Fibroblast of the conjunctiva (primary cell): Measurements from ENCODE around the gene ETV5.
"Not testable (repeated sequence)": the region's sequence is repeated elsewhere in the genome, so short reads cannot be mapped to it uniquely, and the experiment has no call there.

Experiments
- DNase-seq: peaks from one replicate; pipeline ENCODE4 v3.0.0-alpha.2; 2010; ENCODE audit warnings: low read depth

ETV5 gene

DNA sequence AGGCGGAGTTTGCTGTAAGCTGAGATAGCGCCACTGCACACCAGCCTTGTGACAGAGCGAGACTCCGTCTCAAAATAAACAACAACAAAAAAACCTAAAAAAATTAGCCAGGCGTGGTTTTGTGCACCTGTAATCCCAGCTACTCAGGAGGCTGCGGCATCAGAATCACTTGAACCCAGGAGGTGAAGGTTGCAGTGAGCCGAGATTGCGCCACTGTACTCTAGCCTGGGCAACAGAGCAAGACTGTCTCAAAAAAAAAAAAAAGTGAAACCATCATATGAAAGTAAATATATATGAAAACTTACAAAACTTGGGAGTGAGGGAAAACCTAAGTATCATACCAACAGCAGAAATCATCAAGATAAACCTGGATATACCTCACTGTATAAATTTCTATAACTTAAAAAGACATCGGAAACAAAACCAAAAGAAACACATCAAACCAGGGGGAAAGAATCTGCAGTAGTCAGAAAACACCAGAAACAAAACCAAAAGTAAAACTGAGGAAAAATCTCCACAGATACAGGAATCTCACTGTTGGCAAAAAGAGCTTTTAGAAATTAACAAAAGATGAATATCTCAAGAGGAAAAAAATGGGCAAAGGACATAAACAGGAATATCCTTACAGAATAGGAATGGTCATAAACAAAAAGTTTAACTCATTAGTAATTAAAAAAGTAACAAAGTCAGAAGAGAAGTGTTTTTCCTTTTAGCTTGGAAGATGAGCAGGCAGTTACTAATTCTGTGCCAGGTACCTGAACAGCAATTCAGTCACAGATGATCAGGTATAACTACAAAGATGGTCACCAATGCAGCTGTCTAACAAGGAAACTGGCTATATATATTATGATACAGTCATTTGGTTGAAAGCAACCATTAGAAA is 41.3 kb downstream of the ETV5 start:
- no peak for DNase-seq

DNA sequence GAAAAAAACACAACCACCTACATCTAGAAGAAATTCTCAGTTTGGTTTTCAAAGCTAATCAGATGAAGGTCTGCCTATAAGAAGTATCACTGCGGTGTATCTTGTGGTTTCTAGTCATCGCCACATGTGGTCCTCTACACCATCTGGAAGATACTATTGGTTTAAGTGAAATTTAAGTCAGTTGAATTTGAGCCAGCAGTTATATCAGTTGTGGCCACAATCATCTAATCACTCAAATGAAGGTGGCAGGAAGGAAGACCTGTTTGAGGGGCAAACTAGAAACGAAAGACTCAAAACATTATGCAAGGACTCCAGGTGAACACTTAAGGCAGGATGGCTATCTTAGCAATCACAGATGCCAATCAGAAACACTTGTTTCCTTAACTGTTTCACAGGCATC is 48.7 kb downstream of the ETV5 start:
- DNase-seq: no peak

- DNase-seq: no peak
Measured at GRCh38 chr3:186059192-186059591, 49.7 kb downstream of the ETV5 start.

DNA sequence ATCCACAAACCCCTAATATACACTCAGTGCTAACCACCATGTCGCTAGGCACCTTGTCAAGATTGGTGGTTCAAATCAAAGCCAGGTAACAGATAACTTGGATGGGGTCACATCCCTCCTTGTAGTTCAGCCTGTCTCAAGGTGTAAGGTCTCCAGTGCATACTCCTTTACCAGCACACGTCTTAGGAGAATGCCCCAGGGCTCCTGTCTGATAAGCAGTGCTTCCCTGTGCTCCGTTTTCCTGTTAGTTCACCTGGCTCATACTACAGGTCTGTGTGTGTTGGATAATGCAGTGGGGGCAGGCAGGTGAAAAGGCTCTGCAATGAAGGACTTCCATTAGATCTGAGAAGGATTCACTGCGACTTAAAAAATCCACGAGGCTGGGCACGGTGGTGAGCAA is 50.7 kb downstream of the ETV5 start:
- no peak for DNase-seq

- DNase-seq: peak; percentile 86
Measured at GRCh38 chr3:186057594-186057993, 51.3 kb downstream of the ETV5 start.

DNA sequence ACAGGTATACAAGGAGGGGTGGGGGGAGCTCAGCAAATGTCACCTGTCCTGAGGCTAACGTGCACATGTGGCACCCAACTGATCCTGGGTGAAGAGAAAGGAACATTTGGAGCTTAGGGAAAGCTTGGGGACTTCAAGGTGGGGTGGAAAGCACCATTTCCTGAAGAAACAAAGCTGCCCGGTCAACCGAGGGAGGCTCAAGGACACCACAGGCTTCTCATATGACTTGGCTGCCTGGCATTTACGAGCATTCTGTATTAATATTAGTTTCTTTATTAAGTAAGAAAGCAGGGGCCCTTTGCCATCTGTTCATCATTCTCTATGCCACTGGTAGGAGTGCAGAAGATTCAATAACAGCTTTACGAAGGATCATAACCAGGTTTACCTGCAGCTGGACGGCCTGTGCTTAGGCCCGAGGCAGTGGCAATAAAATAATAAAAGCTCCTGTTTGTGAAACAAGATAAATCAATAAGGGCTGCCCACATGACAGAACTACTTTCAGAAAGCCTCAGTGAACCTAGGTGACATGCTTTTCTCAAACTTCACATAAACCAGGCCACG is 54.0 kb downstream of the ETV5 start:
- DNase-seq: no peak

GRCh38 chr3:186053954-186054791 is 54.7 kb downstream of the ETV5 start:
- no peak for DNase-seq

- no peak for DNase-seq
Measured at GRCh38 chr3:186052096-186052840, 56.6 kb downstream of the ETV5 start.

- no peak for DNase-seq
Measured at GRCh38 chr3:186049001-186049400, 59.9 kb downstream of the ETV5 start.

- DNase-seq: no peak
Measured at GRCh38 chr3:186048119-186048518, 60.8 kb downstream of the ETV5 start.

DNA sequence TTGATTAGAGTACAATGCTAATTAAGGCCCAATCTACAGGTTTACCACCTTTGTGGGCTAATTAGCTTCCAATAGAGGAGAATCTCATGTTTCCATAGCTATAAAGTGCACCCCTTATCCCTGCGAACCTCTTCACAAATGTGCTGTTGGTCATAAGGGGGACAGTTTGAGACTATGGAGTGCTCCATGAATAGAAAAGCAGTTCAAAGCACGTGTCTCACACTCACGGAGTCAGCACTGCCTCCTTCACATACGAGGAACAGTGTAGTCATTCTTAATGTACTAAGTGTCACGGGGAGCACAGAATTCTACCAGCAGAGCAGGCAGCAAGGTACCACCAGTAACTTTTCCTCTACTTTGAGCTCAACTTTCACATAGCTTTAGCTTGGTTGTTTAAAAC is 62.1 kb downstream of the ETV5 start:
- DNase-seq: no peak

DNA sequence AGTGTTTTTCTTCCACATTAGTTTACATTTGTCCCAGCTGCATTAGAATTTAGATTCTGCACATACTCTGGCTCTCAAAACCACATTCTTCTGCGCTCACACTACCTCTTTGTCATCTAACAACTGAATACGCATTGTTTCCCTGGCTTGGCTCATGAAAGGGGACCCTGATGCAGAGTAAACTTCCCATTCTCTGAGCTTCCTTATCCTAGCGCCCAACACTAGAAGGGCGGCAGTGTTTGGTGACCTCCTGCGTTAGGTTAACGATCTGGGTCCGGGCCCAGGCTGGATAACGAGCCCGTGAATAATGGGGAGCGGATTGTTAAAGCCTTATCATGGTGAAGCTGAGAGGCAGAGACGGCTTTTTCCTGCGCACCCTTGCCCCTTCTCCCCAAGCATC is 63.9 kb downstream of the ETV5 start:
- DNase-seq: no peak

DNA sequence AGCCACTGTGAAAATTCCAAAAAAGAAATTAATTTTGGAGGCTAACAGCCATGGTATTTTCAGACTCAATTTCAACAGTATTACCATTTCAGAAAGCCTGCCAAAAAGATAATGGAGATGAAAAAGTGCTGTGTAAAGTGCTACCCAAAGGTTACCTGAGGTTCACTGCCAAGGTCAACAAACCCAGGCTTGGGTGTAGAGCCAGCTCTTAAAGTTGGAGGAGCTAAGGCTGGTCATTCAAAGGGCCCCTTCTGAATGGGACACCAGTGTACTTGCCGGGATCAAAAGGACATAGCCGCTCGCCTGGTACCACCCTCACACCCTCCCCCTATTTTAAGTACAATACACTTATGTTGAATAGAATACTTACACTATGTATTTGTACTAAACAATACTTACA is 64.5 kb downstream of the ETV5 start:
- DNase-seq: no peak

DNA sequence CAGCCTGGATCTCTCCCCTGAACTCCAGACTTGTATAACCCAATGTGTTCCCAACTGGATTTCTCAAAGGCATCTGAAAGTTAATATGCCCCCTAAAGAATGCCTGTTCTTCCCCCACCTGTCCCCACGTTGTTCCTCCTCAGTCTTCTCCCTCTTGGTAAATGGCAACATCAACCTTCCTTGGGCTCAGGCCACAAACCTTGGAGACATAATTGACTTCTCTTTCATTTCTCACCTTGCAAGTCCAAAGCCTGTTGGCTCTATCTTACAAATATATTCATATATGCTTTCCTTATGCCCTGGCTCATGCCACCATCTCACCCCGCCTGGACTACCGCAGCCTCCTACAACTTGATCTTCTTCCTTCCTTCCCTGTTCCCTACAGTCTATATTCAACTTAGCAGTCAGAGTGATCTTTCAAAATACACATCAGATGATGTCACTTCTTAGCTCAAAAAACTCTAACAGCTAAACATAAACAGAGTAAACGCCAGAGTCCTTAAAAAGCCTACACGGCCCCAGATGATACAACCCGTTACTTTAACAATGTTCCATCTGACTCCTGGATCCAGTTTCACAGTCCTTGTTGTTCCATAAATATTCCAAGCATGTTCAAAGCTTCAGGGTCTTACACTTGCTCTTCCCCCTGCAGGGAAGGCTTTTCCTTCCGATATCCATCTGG is 66.2 kb downstream of the ETV5 start:
- DNase-seq: no peak

GRCh38 chr3:186042036-186042435 is 66.9 kb downstream of the ETV5 start:
- no peak for DNase-seq

DNA sequence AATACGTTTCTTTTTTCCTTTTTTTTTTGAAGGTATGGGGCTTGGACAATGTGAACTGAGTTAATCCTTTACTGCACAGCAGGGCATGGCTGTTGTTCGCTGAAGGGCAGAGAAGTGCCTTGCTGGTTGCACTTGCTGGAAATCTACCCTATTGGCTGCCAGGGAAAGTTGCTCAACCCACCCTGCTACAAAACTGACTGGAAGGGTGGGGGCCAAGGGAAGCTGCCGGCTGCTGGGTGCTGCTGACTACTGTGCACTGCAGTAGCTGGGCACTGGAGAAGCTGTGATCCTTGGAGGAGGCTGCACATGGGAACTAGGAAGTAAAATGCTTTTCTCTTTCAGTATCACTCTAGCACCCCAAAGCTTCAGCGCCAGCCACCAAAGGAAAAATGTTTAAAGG is 70.5 kb downstream of the ETV5 start:
- no peak for DNase-seq

DNA sequence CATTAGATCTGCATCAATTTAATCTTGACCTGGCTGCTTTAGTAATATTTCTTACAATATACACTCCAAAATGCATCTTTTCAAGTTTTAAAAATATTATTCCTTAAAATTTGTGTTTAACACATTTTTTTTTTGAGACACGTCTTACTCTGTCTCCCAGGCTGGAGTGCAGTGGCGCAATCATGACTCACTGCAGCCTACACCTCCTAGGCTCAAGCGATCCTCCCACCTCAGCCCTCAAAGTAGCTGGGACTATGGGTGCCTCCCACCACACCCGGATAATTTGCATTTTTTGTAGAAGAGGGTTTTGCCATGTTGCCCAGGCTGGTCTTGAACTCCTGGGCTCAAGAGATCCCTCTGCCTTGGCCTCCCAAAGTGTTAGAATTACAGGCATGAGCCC is 73.6 kb downstream of the ETV5 start:
- DNase-seq: no peak

- DNase-seq: no peak
Measured at GRCh38 chr3:186032321-186032720, 76.6 kb downstream of the ETV5 start.

DNA sequence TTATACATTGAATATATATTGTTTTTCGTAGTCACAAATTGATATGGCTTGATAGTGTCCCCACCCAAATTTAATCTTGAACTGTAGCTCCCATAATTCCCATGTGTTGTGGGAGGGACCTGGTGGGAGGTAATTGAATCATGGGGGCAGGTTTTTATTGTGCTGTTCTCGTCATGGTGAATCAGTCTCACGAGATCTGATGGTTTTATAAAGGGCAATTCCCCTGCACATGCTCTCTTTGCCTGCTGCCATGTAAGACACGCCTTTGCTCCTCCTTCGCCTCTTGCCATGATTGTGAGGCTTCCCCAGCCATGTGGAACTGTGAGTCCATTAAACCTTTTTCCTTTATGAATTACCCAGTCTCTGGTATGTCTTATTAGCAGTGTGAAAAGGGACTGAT is 82.9 kb downstream of the ETV5 start:
- not testable (repeated sequence) for DNase-seq

- peak; percentile 24 for DNase-seq
Measured at GRCh38 chr3:186025161-186025560, 83.7 kb downstream of the ETV5 start.

- DNase-seq: peak; percentile 30
Measured at GRCh38 chr3:186024210-186024609, 84.7 kb downstream of the ETV5 start.

GRCh38 chr3:186022931-186023330 is 86.0 kb downstream of the ETV5 start:
- no peak for DNase-seq
